GM18508 (cell line): ENCODE measurements around the gene CDKN2AIP.
A peak's percentile ranks its signal among the peaks of the same experiment; 100 is the strongest.
"Not testable (repeated sequence)": the region's sequence is repeated elsewhere in the genome, so short reads cannot be mapped to it uniquely, and the experiment has no call there.

ENCODE experiments used
- ATAC-seq: cut with Tn5 transposase; IDR thresholded peaks from one replicate; pipeline ENCODE4 v1.9.1; 2021; ENCODE audit warnings: moderate number of reproducible peaks; ENCODE audit not compliant: insufficient read depth, unreplicated experiment

Gene CDKN2AIP

GRCh38 chr4:183413234-183414200, 30.9 kb upstream of the CDKN2AIP start:
- no peak for ATAC-seq

DNA sequence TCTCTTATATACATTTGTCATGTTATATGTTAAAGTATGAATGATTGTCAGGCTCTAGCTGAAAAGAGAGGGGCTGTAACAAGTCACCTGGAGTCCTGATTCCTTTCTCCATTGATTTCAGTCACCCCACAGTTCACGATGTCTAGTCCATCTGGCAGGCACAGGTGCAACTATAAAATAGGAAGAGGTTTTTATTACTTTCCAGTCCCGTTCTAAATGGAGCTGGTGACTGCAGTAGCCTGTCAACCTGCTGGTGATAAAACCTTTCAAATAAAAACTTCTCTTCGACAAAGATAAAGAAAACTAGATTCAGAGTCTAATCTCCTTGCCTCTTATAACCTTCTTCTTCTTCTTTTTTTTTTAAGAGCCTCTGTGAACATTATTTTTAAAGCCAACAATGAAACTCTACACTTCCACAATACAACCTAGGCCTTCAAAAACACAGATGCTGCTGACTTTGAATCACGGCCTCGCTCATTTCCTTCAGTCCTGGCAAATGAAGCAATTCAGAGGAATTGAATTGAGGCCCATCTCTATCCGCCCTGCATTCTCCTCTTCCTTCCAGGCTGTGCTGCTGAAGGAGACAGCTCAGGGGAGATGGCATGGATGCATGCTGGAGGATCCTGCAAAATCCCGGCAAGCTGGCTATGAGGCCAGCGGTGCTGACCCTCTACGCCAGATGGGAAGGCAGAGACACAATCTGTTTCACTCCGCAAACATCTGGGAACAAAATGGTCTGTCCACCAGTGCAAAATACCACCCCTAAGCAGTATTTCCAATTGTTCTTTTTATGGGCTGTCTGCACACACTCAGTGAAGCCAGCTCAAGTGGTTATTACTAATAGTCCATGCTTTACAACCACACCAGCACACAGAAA, 27.3 kb upstream of the CDKN2AIP start:
- ATAC-seq, result no peak

- no peak for ATAC-seq
Observed at GRCh38 chr4:183422962-183423631, 21.3 kb upstream of the CDKN2AIP start.

GRCh38 chr4:183424109-183424744, 20.2 kb upstream of the CDKN2AIP start:
- no peak for ATAC-seq

- ATAC-seq, result no peak
Observed at GRCh38 chr4:183426507-183426906, 17.9 kb upstream of the CDKN2AIP start.

- ATAC-seq, result no peak
Observed at GRCh38 chr4:183429489-183429888, 14.9 kb upstream of the CDKN2AIP start.

- ATAC-seq, result no peak
Observed at GRCh38 chr4:183430317-183430993, 14.0 kb upstream of the CDKN2AIP start.

DNA sequence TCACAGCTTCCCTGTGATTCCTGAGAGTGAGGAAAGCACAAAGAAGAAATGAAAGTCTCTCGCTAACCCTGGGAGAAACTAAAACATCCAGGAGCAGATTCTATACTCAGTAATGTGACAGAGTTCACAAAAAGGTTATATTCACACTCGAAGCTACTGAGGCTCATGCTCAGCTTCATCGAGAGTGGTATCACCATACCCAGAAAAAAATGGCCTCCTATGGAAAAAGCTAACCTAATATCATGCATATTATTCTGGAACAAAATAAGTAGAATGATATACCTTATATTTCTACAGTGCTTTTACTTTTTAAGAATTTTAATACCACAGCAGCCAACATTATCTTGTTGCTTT, 13.5 kb upstream of the CDKN2AIP start:
- no peak for ATAC-seq

DNA sequence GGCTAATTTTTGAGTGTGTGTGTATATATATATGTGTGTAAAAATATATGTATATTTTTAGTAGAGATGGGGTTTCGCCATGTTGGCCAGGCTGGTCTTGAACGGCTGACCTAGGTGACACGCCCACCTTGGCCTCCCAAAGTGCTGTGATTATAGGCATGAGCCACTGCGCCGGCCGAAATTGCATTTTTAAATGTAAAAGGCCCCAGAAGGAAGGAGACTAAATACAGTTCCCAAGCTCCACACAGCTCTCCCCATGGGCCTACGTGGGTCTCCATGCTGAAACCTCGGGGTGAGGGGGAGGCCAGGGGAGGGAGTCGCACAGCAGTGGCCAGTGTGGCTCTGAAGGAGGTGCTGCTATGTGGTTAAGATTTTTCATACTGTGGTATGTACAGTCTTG, 12.8 kb upstream of the CDKN2AIP start:
- ATAC-seq, result no peak

DNA sequence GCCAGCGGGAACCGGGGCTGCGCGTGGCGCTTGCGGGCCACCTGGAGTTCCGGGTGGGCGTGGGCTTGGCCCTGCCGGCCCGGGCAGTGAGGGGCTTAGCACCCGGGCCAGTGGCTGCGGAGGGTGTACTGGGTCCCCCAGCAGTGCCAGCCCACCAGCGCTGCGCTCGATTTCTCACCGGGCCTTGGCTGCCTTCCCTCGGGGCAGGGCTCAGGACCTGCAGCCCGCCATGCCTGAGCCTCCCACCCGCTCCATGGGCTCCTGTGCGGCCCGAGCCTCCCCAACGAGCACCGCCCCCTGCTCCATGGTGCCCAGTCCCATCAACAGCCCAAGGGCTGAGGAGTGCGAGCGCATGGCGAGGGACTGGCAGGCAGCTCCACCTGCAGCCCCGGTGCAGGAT, 11.3 kb upstream of the CDKN2AIP start:
- ATAC-seq, result not testable (repeated sequence)

- no peak for ATAC-seq
Observed at GRCh38 chr4:183434264-183434663, 10.2 kb upstream of the CDKN2AIP start.

- no peak for ATAC-seq
Observed at GRCh38 chr4:183434666-183435190, 9.7 kb upstream of the CDKN2AIP start.

DNA sequence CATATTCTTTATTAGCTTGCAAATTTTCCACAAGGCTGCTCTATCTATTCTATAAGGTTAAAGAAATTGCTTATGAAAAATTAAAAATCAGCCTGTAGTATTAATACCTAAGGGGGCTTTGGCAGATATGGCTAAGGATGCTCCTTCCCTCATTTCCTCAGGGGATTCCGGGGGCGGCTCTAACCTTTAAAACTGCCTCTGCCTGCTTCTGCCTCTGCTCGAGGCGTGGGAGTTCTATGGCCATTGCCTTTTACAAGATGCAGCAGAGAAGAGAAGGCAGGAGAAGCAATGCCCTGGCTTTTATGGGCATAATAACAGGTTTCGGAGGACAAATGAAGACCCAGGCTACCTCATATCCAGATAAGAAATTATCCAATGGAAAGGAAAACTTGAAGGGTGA, 8.6 kb upstream of the CDKN2AIP start:
- ATAC-seq, result no peak

- no peak for ATAC-seq
Observed at GRCh38 chr4:183436417-183436816, 8.0 kb upstream of the CDKN2AIP start.

- ATAC-seq, result no peak
Observed at GRCh38 chr4:183437452-183437851, 7.0 kb upstream of the CDKN2AIP start.

GRCh38 chr4:183438458-183439113, 5.8 kb upstream of the CDKN2AIP start:
- no peak for ATAC-seq

DNA sequence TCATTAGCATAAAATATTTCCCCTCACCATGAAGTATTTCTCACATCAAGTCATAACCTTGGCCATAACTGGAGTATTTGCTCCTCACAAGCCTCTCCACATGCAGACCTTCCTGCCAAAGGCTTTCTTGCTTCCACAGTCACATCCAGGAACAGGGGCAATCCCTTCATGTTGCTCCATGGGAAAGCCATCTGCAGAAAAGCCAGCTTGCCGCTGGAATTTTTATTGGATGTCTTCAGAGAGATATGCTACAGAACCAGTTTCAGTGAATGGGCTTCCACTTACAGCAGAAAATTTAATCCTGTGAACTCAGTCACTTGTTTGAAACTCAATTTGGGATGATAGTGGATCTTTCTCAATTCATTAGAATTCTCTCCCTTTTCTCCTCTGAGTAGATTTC, 3.2 kb upstream of the CDKN2AIP start:
- no peak for ATAC-seq

GRCh38 chr4:183443655-183444213, 702 bp upstream of the CDKN2AIP start:
- peak; percentile 26 for ATAC-seq

DNA sequence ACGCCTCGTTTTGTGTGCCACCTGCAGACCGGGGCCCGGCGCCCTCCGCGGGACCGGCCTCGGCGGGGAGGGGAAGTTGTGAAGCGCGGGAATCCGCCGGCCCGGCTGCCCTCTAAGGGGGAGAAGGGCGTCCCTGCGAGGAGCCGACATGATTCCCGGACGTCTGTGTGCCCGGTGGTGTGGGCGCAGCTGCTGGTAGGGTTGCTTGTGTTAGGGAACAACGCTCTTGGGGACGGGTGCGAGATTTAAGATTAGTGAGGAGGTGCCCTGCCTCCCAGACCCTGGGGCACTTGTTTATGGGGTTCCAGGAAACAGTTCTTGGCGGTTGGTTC, 627 bp downstream of the CDKN2AIP start:
- ATAC-seq, result peak; percentile 3
